ENCODE data around the gene COX18.

COX18 gene

GRCh38 chr4:73028621-73029020 lies 40.9 kb downstream of the COX18 start:
- H3K27ac ChIP-seq (ENCODE audit: low read depth, low read length): no peak overlapping the region
- no peaks in the 10 kb centered on the region for H3K27me3 ChIP-seq (ENCODE audit: low read length)
- H4K20me1 ChIP-seq (ENCODE audit: low read depth, low read length): no peaks in the 10 kb centered on the region
- H3K4me3 ChIP-seq (ENCODE audit: insufficient read depth, low read length, poor library complexity, severe bottlenecking): no peak overlapping the region
- no peaks in the 10 kb centered on the region for H3K79me2 ChIP-seq (ENCODE audit: insufficient read depth, low read length)
- no peaks in the 10 kb centered on the region for H3F3A ChIP-seq (ENCODE audit: insufficient read depth)
- H3K9ac ChIP-seq (ENCODE audit: low read length): no peak overlapping the region
- no peaks in the 10 kb centered on the region for H3K36me3 ChIP-seq (ENCODE audit: low read length)
- H3K9me2 ChIP-seq (replicated peaks; ENCODE audit: insufficient read depth, low read length): no peaks in the 10 kb centered on the region
- H2AFZ ChIP-seq (ENCODE audit: low read depth, low read length, severe bottlenecking): no peak overlapping the region
- H3K4me2 ChIP-seq (ENCODE audit: low read depth, low read length, poor library complexity, severe bottlenecking): no peak overlapping the region
- TF ChIP-seq, protein P1, sequence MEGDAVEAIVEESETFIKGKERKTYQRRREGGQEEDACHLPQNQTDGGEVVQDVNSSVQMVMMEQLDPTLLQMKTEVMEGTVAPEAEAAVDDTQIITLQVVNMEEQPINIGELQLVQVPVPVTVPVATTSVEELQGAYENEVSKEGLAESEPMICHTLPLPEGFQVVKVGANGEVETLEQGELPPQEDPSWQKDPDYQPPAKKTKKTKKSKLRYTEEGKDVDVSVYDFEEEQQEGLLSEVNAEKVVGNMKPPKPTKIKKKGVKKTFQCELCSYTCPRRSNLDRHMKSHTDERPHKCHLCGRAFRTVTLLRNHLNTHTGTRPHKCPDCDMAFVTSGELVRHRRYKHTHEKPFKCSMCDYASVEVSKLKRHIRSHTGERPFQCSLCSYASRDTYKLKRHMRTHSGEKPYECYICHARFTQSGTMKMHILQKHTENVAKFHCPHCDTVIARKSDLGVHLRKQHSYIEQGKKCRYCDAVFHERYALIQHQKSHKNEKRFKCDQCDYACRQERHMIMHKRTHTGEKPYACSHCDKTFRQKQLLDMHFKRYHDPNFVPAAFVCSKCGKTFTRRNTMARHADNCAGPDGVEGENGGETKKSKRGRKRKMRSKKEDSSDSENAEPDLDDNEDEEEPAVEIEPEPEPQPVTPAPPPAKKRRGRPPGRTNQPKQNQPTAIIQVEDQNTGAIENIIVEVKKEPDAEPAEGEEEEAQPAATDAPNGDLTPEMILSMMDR (IDR thresholded peaks at IDR 0.05; ENCODE audit: insufficient read depth, low read length, poor library complexity, severe bottlenecking): no peak
- no peak for TF ChIP-seq EZH2phosphoT487 (conservative IDR thresholded peaks at IDR 0.05; ENCODE audit: low read length)
- no peaks in the 10 kb centered on the region for H3K9me3 ChIP-seq (ENCODE audit: insufficient read depth, low read length)

DNA sequence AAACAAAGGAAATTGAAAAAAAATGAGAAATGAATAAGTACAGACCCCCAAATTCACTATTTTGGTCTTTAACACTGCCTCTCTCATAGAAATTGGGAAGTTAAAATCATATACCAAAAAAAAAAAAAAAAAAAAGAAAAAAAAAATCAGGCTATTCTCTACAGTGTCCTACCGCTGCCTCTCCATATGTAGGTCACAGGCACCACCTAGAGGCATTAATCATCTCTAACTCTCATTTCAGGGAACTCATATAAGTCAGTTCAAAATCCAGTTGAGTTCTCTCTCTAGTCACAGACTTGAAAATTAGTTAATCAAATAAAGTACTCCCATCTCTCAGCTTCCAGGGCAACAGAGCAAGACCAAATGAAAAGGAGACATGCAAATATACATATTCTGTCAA lies 47.9 kb downstream of the COX18 start:
- H3K9me2 ChIP-seq (replicated peaks; ENCODE audit: insufficient read depth, low read length): no peaks in the 10 kb centered on the region
- TF ChIP-seq, protein P1 (IDR thresholded peaks at IDR 0.05; ENCODE audit: insufficient read depth, low read length, poor library complexity, severe bottlenecking): no peak
- TF ChIP-seq EZH2phosphoT487 (conservative IDR thresholded peaks at IDR 0.05; ENCODE audit: low read length): no peak

DNA sequence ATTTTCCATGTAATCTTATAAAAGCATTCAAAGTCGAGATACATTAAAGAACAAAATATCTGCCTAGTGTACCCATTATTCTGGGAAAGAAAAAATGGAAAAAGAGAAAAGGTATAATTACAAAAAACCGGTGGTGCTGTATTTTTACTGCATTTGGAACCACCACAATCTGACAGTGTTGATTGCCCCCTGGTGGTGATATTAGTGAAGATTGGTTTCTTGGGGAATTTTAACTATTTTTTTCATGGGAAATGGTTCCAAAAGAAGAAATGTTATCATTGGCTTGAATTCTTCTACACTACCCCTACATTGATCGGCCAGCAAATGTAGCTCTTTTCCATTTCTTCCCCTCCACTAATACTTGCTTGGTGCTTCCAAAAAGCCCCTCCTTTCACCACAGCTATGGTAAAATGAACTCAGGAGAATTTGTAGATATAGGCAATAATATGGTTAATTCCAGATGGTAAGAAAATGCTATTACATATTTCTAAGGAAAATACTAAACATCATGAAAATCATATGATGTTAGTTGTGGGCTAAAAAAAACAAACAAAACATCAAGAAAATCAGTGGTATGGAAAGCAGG lies 50.0 kb downstream of the COX18 start:
- Histone ChIP-seq H3K9ac (ENCODE audit: low read length) (no peak overlapping the region), H3K79me2 (ENCODE audit: insufficient read depth, low read length) (no peaks in the 10 kb centered on the region), H3K9me2 (replicated peaks; ENCODE audit: insufficient read depth, low read length) (no peaks in the 10 kb centered on the region), H3K9me3 (ENCODE audit: insufficient read depth, low read length) (no peaks in the 10 kb centered on the region), H3K27me3 (ENCODE audit: low read length) (no peaks in the 10 kb centered on the region), H3K4me3 (ENCODE audit: insufficient read depth, low read length, poor library complexity, severe bottlenecking) (no peak overlapping the region), H3K27ac (ENCODE audit: low read depth, low read length) (no peak overlapping the region), H3K4me2 (ENCODE audit: low read depth, low read length, poor library complexity, severe bottlenecking) (no peak overlapping the region), H4K20me1 (ENCODE audit: low read depth, low read length) (no peaks in the 10 kb centered on the region), H3K36me3 (ENCODE audit: low read length) (no peaks in the 10 kb centered on the region), H3F3A (ENCODE audit: insufficient read depth) (no peaks in the 10 kb centered on the region), H2AFZ (ENCODE audit: low read depth, low read length, severe bottlenecking) (no peak overlapping the region)
- TF ChIP-seq EZH2phosphoT487 (conservative IDR thresholded peaks at IDR 0.05; ENCODE audit: low read length): no peak
- TF ChIP-seq, protein P1 (IDR thresholded peaks at IDR 0.05; ENCODE audit: insufficient read depth, low read length, poor library complexity, severe bottlenecking): no peak

More for the DNA sequence above, 47.9 kb downstream of the COX18 start:
- Histone ChIP-seq H3K27me3 (ENCODE audit: low read length) (no peaks in the 10 kb centered on the region), H3K36me3 (ENCODE audit: low read length) (no peaks in the 10 kb centered on the region), H3K9me3 (ENCODE audit: insufficient read depth, low read length) (no peaks in the 10 kb centered on the region), H3F3A (ENCODE audit: insufficient read depth) (no peaks in the 10 kb centered on the region), H3K4me2 (ENCODE audit: low read depth, low read length, poor library complexity, severe bottlenecking) (no peak overlapping the region), H3K9ac (ENCODE audit: low read length) (no peak overlapping the region), H3K27ac (ENCODE audit: low read depth, low read length) (no peak overlapping the region), H2AFZ (ENCODE audit: low read depth, low read length, severe bottlenecking) (no peak overlapping the region), H4K20me1 (ENCODE audit: low read depth, low read length) (no peaks in the 10 kb centered on the region), H3K79me2 (ENCODE audit: insufficient read depth, low read length) (no peaks in the 10 kb centered on the region), H3K4me3 (ENCODE audit: insufficient read depth, low read length, poor library complexity, severe bottlenecking) (no peak overlapping the region)
